OCI-LY7 (cell line): ENCODE results near the gene RCOR1. TPM values are rescaled to one million over a fixed set of nuclear protein-coding genes. Genes with fewer than 3 reads are reported as not detected.
A peak's percentile ranks its signal among the peaks of the same experiment; 100 is the strongest.

Source experiments
- BruUV-seq: library from RNA; stranded (reverse); fragments of 400-500 nt; replicated peaks from 2 replicates; lab custom pipeline; 2021; lab: Mats Ljungman, UMichigan
- CTCF ChIA-PET: fragments of 300-600 bp; sonication (Branson Sonifier 250); formaldehyde crosslinking; loops from one replicate; lab custom pipeline; 2022; ENCODE audit warnings: antibody characterized with exemption; ENCODE audit not compliant: unreplicated experiment; lab: Charles Lee
- POLR2A ChIA-PET: fragments of 300-600 bp; sonication (Branson Sonifier 250); formaldehyde crosslinking; loops from one replicate; lab custom pipeline; 2022; ENCODE audit warnings: antibody characterized with exemption; lab: Charles Lee
- DNase-seq: peaks from one replicate; pipeline ENCODE4 v3.0.0-alpha.2; 2015; ENCODE audit warnings: low spot score
- H2AFZ ChIP-seq: fragments of 200-600 bp; sonication (generic), shearing (Covaris generic); 2 replicates; pipeline ENCODE4 v1.6.1; 2014; ENCODE audit warnings: mild to moderate bottlenecking, antibody characterized with exemption, low read length, moderate library complexity
- H3K27ac ChIP-seq: fragments of 200-600 bp; sonication (generic); 2 replicates; pipeline ENCODE4 v1.5.1; 2014; ENCODE audit warnings: mixed run types, low read depth, mild to moderate bottlenecking, moderate library complexity, low read length, inconsistent platforms; ENCODE audit not compliant: poor library complexity, severe bottlenecking
- H3K36me3 ChIP-seq: fragments of 200-600 bp; sonication (generic); 2 replicates; pipeline ENCODE4 v1.6.1; 2014; ENCODE audit warnings: mild to moderate bottlenecking, antibody characterized with exemption, low read length, moderate library complexity, mixed read lengths; ENCODE audit not compliant: insufficient read depth
- H3K4me1 ChIP-seq: fragments of 200-600 bp; sonication (generic); 2 replicates; pipeline ENCODE4 v1.5.1; 2014; ENCODE audit warnings: mild to moderate bottlenecking, low read length; ENCODE audit not compliant: insufficient read depth, poor library complexity, severe bottlenecking
- H3K4me2 ChIP-seq: fragments of 200-600 bp; sonication (generic); 2 replicates; pipeline ENCODE4 v1.6.1; 2014; ENCODE audit warnings: mild to moderate bottlenecking, low read length
- H3K4me3 ChIP-seq: fragments of 200-600 bp; sonication (generic); 2 replicates; pipeline ENCODE4 v1.5.1; 2014; ENCODE audit warnings: mild to moderate bottlenecking, low read depth, low read length; ENCODE audit not compliant: poor library complexity, severe bottlenecking
- H3K79me2 ChIP-seq: fragments of 200-600 bp; sonication (generic); 2 replicates; pipeline ENCODE4 v1.6.1; 2016; ENCODE audit warnings: low read depth, mild to moderate bottlenecking, low read length, moderate library complexity, mixed read lengths; ENCODE audit not compliant: insufficient read depth
- H3K9me2 ChIP-seq: fragments of 200-600 bp; sonication (generic); 2 replicates; pipeline ENCODE4 v1.6.1; 2016; ENCODE audit warnings: mild to moderate bottlenecking, low read length, mixed read lengths; ENCODE audit not compliant: insufficient read depth
- H3K9me3 ChIP-seq: fragments of 200-600 bp; sonication (generic); 2 replicates; pipeline ENCODE4 v1.6.1; 2014; ENCODE audit warnings: mild to moderate bottlenecking, mixed run types, low read length, mixed read lengths
- H4K20me1 ChIP-seq: fragments of 200-600 bp; sonication (generic); 2 replicates; pipeline ENCODE4 v1.6.1; 2014; ENCODE audit warnings: mild to moderate bottlenecking, antibody characterized with exemption, low read length, moderate library complexity, mixed read lengths; ENCODE audit not compliant: insufficient read depth
- EZH2phosphoT487 ChIP-seq: fragments of 200-600 bp; sonication (generic); IDR thresholded peaks from 2 replicates; pipeline ENCODE4 v1.6.1; 2018; ENCODE audit warnings: low read depth, borderline replicate concordance, mild to moderate bottlenecking, mixed run types, antibody characterized with exemption, low read length, moderate library complexity, mixed read lengths
- intact Hi-C: fragments of 100-400 bp; cut with micrococcal nuclease; formaldehyde crosslinking; loops from one replicate; pipeline ENCODE4 v1.10.0; 2022; ENCODE audit not compliant: unreplicated experiment
- total RNA-seq, 2 experiments: library from RNA; depleted of rRNA in 1 of 2; stranded (reverse); fragments of >200 nt in 1 of 2; shearing (Covaris generic) in 1 of 2; gene quantifications; 2 replicates each; pipeline ENCODE4 v1.2.3, GENCODE V29; 2014 to 2022
- TF ChIP-seq, protein P1 (sequence below): fragments of 200-600 bp; sonication (generic); conservative IDR thresholded peaks from 2 replicates; pipeline ENCODE4 v1.5.1; 2014; ENCODE audit warnings: mild to moderate bottlenecking, antibody characterized with exemption, low read length, moderate library complexity, mixed read lengths

RCOR1 gene
- total RNA-seq, 2 experiments from 2014 or later, result 12.1 to 30.2 TPM

DNA sequence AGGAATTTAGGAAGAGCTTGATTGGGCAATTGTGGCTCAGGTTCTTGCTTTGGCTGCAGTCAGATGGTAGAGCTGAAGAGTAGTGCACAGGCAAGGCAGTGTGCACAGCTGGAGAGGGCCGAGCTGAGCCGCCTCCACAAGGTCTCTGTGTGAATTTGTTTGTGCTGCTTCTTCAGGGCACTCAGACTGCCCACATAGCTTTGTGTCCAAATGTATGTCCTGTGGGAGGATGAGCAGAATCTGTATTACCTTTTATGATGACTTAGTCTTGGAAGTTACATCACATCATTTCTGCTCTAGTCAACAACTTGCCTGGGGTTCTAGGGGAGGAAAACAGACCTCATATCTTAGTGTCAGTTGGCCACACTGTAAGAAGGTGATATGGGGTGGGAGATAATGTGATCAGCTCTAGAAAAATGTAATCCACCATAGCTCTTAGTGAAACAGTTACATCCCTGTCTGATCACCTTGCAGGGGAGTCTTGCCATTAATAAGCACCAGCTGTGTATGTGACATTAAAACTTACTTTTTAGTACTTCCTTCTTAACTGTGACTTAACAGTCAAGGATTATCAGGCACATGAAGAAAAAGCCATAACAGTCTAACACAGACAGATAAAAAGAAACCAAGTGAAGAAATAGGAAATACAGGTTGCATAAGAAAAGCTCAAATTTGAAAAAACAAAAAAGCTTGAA, 53.4 kb downstream of the RCOR1 start:
- Histone ChIP-seq H3K4me2 (peak overlapping the region; percentile 63), H3K9me3 (no peaks in the 10 kb centered on the region), H3K9me2 (no peaks in the 10 kb centered on the region), H3K36me3 (no peaks in the 10 kb centered on the region), H3K79me2 (peaks cover 78% of the 10 kb centered on the region), H3K4me3 (peak overlapping the region; percentile 12), H2AFZ (no peak overlapping the region), H3K4me1 (peaks cover 45% of the 10 kb centered on the region), H4K20me1 (peaks cover 17% of the 10 kb centered on the region; the same call in 1 of the 2 replicates), H3K27ac (peak overlapping the region; percentile 40)
- DNase-seq, result peak; percentile 32
- TF ChIP-seq, protein P1, sequence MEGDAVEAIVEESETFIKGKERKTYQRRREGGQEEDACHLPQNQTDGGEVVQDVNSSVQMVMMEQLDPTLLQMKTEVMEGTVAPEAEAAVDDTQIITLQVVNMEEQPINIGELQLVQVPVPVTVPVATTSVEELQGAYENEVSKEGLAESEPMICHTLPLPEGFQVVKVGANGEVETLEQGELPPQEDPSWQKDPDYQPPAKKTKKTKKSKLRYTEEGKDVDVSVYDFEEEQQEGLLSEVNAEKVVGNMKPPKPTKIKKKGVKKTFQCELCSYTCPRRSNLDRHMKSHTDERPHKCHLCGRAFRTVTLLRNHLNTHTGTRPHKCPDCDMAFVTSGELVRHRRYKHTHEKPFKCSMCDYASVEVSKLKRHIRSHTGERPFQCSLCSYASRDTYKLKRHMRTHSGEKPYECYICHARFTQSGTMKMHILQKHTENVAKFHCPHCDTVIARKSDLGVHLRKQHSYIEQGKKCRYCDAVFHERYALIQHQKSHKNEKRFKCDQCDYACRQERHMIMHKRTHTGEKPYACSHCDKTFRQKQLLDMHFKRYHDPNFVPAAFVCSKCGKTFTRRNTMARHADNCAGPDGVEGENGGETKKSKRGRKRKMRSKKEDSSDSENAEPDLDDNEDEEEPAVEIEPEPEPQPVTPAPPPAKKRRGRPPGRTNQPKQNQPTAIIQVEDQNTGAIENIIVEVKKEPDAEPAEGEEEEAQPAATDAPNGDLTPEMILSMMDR, result no peak
- no peak for TF ChIP-seq EZH2phosphoT487
- ChIA-PET CTCF (interaction anchor here (1.0 to 1.2 kb wide), 2 partner anchors 9 to 121 kb away, joined by 3 read pairs; no protein-coding TSS in a partner anchor), POLR2A (interaction anchor here (0.6 to 1.9 kb wide), 16 partner anchors 10 to 207 kb away, joined by 3 to 9 read pairs (median 3); no protein-coding TSS in a partner anchor)
- intact Hi-C loops, result loop anchor here (5.0 kb wide), 1 partner anchor 54 kb away; the partner anchor contains the start of gene RCOR1
- no TSS peak for BruUV-seq

DNA sequence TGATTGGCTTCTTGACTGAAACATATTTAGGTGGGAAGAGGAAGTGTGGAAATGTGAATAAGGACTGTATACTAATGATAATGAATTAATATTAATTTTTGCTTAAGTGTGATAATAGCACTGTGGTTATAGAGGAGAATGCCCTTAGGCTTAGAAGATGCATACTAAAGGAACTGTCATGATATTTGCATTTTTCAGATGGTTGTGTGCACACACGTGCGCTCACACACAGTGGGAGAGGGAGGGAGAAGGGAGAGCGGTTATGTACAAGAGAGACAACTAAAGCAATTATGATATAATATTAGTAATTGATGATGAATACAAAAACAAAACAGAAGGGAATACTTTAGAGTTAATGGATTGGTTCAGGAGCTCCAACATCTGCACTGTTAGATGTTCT, 54.2 kb downstream of the RCOR1 start:
- Histone ChIP-seq H3K4me1 (peaks cover 45% of the 10 kb centered on the region), H3K9me2 (no peaks in the 10 kb centered on the region), H3K79me2 (peaks cover 72% of the 10 kb centered on the region), H4K20me1 (peaks cover 17% of the 10 kb centered on the region; the same call in 1 of the 2 replicates), H3K4me3 (peak overlapping the region; percentile 12), H3K4me2 (peak overlapping the region; percentile 63), H3K36me3 (no peaks in the 10 kb centered on the region), H3K27ac (peak overlapping the region; percentile 40), H3K9me3 (no peaks in the 10 kb centered on the region), H2AFZ (no peak overlapping the region)
- POLR2A ChIA-PET, result interaction anchor here (0.6 to 1.9 kb wide), 13 partner anchors 8 to 825 kb away, joined by 3 to 9 read pairs (median 3); no protein-coding TSS in a partner anchor
- CTCF ChIA-PET, result interaction anchor here (0.5 to 1.0 kb wide), 2 partner anchors 122 to 875 kb away, joined by 3 read pairs; no protein-coding TSS in a partner anchor
- peak; percentile 49 for DNase-seq
- TF ChIP-seq, protein P1, result no peak
- no peak for TF ChIP-seq EZH2phosphoT487
- intact Hi-C loops, result loop anchor here (5.0 kb wide), 1 partner anchor 54 kb away; the partner anchor contains the start of gene RCOR1
- no TSS peak for BruUV-seq
